ENCODE measurements around the gene THUMPD3. TPM values are rescaled to one million over a fixed set of nuclear protein-coding genes. Genes with fewer than 3 reads are reported as not detected.

The THUMPD3 gene
- total RNA-seq, 4 donors from 2014 or later, result 5.4 to 26.9 (median 19.4) TPM

DNA sequence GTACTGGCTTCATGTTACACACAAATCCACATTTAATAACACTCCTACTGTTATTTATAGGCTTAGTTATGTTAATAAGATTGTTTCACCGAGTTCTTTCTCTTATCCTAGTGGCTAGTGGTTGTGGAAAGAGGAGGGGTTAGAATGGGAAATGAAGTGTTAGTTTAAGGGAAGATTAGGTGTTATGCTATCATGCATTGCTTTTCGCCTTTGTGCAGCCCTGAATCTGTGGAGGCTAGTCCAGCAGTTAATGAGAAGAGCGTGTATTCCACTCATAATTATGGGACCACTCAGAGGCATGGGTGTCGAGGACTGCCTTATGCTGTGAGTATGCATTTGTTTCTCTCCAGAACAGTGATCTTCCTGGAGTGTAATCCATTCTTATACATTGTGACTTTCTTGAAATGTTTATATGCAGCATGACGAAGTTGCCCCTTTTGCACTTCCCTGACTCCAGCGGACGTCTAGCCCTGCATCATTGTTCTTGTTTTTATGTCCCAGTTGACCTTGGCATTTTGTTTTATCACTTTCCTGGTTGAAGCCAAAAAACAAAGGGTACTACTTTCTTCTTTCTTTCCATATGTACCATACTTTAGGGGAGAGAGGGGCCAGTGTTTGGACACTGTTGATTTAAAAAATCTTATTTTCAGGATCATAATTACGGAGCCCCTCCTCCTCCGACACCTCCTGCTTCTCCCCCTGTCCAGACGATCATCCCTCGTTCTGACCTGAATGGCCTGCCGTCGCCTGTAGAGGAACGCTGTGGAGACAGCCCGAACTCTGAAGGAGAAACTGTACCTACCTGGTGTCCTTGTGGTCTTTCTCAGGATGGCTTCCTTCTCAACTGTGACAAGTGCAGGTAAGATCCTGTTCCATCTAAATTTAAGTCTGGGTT, 71.0 kb downstream of the THUMPD3 start:
- WGBS, 2 donors (ENCODE audit: low coverage in 1 of 2), result 88% methylated on average over 6 to 15 of the region's 15 CpGs
- intact Hi-C loops (cut with DNase I; ENCODE audit: low total_unique reads) (loop anchor here (10.0 kb wide), 1 partner anchor 49 kb away; no protein-coding TSS in a partner anchor), in situ Hi-C loops (cut with MboI; ENCODE audit: low pct_ligation_motif_present in 1 of 4, low pct_unique_long_range_greater_than_20kb in 1 of 4, low sequenced_read_pairs in 3 of 4) (no loop called here)
- no peak for TF ChIP-seq EP300 (IDR thresholded peaks at IDR 0.05; ENCODE audit: low read depth)
- TF ChIP-seq, protein P1, sequence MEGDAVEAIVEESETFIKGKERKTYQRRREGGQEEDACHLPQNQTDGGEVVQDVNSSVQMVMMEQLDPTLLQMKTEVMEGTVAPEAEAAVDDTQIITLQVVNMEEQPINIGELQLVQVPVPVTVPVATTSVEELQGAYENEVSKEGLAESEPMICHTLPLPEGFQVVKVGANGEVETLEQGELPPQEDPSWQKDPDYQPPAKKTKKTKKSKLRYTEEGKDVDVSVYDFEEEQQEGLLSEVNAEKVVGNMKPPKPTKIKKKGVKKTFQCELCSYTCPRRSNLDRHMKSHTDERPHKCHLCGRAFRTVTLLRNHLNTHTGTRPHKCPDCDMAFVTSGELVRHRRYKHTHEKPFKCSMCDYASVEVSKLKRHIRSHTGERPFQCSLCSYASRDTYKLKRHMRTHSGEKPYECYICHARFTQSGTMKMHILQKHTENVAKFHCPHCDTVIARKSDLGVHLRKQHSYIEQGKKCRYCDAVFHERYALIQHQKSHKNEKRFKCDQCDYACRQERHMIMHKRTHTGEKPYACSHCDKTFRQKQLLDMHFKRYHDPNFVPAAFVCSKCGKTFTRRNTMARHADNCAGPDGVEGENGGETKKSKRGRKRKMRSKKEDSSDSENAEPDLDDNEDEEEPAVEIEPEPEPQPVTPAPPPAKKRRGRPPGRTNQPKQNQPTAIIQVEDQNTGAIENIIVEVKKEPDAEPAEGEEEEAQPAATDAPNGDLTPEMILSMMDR (IDR thresholded peaks at IDR 0.05), result no peak
- no peak for TF ChIP-seq POLR2A (IDR thresholded peaks at IDR 0.05)
- TF ChIP-seq POLR2AphosphoS5 (IDR thresholded peaks at IDR 0.05), result no peak
- Histone ChIP-seq H3K27me3 (no peaks in the 10 kb centered on the region), H3K4me1 (no peaks in the 10 kb centered on the region), H3K27ac (no peak overlapping the region), H3K9me3 (no peaks in the 10 kb centered on the region), H3K4me3 (no peak overlapping the region), H3K36me3 (peaks cover 0 to 84% (median 38%) of the 10 kb centered on the region in 4 donors)
- DNase-seq, result no peak

DNA sequence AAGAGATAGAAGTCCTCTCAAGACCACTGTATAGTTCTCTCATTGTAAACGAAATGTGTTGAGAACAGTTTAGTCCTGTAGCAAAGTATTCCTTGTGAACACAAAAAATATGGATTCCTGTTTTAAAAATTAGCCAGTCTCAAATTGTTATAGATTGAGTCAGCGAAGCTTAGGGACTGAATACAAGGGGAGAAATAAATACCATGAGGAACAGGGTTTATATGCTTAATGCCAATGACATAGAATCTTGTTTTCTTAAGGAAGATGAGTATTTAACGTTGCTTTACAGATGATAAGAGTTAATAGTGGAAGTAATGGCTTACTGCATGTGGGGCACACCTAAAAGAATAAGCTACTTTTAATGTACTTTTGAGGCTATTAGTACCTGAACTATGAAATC, 72.5 kb downstream of the THUMPD3 start:
- DNase-seq, result no peak
- H3K4me1 ChIP-seq, result no peaks in the 10 kb centered on the region
- H3K9me3 ChIP-seq, result no peaks in the 10 kb centered on the region
- in situ Hi-C loops (cut with MboI; ENCODE audit: low pct_ligation_motif_present in 1 of 4, low pct_unique_long_range_greater_than_20kb in 1 of 4, low sequenced_read_pairs in 3 of 4) (no loop called here), intact Hi-C loops (cut with DNase I; ENCODE audit: low total_unique reads) (loop anchor here (10.0 kb wide), 1 partner anchor 51 kb away; no protein-coding TSS in a partner anchor)
- H3K36me3 ChIP-seq, result peaks cover 0 to 76% (median 32%) of the 10 kb centered on the region in 4 donors
- H3K27ac ChIP-seq, result no peak overlapping the region
- no peak overlapping the region for H3K4me3 ChIP-seq
- TF ChIP-seq POLR2AphosphoS5 (IDR thresholded peaks at IDR 0.05) (no peak), EP300 (IDR thresholded peaks at IDR 0.05; ENCODE audit: low read depth) (no peak)
- H3K27me3 ChIP-seq, result no peaks in the 10 kb centered on the region
- WGBS, 2 donors (ENCODE audit: low coverage in 1 of 2), result 90 to 92% methylated on average over 3 of the region's 3 CpGs

Other genes starting within 250 kb of the THUMPD3 start
- gene SRGAP3, start 113.4 kb upstream of the THUMPD3 start, total RNA-seq, result 10 to 100 TPM in 3 of 4 donors, 1 to 10 TPM in 1; 7.5 to 33.8 (median 16.0) TPM
- 100 to 1,000 TPM in 3 of 4 donors, 10 to 100 TPM in 1; 70.6 to 161 (median 129) TPM for gene SETD5, start 34.6 kb downstream of the THUMPD3 start, total RNA-seq
- gene LHFPL4, start 190.8 kb downstream of the THUMPD3 start, total RNA-seq, result under 1 TPM in 2 of 4 donors, not detected in 2; 0.14 to 0.32 TPM

Measured in transverse colon (tissue), 4 donors.